Measurements from ENCODE around the gene MESD.

MESD gene

DNA sequence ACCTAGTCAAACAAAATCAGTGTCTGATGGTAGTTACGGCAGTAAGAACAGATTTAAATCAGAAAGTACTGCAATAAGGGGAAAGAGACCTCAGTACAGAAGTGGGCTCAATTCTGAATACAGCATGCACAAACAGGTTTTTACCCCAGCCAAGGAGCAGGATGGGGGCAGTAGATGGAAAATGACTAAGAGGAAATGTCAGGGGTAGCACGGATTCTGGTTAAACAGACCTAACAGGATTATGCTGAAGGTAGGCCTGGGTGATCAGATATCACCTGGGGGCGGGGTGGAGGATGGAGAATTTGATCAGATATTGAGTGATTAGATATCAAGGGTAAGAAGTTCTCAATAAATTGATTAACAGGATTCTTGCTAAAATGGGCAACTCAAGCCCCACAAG is 19.0 kb downstream of the MESD start:
- no peak overlapping the region for H2BK5ac ChIP-seq (ENCODE audit: low read depth, low read length, poor library complexity, severe bottlenecking)
- DNase-seq = no peak
- H3K4me2 ChIP-seq (ENCODE audit: low read length, poor library complexity, severe bottlenecking) = no peak overlapping the region
- H2BK12ac ChIP-seq (ENCODE audit: low read length in 2 of 2) = no peak overlapping the region
- no peak overlapping the region for H3K27ac ChIP-seq (ENCODE audit: low read length, poor library complexity, severe bottlenecking)
- no peak overlapping the region for H2BK15ac ChIP-seq (ENCODE audit: low read depth, poor library complexity, severe bottlenecking)
- no peaks in the 10 kb centered on the region for H3K27me3 ChIP-seq (ENCODE audit: control insufficient read depth in 1 of 2, insufficient read depth in 1 of 2, low read length in 2 of 2)
- 73% methylated on average over 3 of the region's 3 CpGs for WGBS
- H3K4me3 ChIP-seq (ENCODE audit: insufficient read depth in 1 of 2, low read depth in 1 of 2, low read length in 2 of 2) = no peak overlapping the region
- peaks cover 21% of the 10 kb centered on the region for H3K79me1 ChIP-seq (replicated peaks; ENCODE audit: low read length, poor library complexity, severe bottlenecking)
- H3K18ac ChIP-seq (ENCODE audit: low read depth in 1 of 2, low read length in 2 of 2) = no peak overlapping the region
- H3K36me3 ChIP-seq (ENCODE audit: control insufficient read depth in 1 of 2, insufficient read depth in 2 of 2, low read depth in 1 of 2, low read length in 2 of 2) = peaks cover 8 to 31% of the 10 kb centered on the region in 2 experiments
- no peak overlapping the region for H2BK120ac ChIP-seq (ENCODE audit: low read depth, low read length)
- H3K9ac ChIP-seq (ENCODE audit: low read length) = no peak overlapping the region
- no peak overlapping the region for H3K4ac ChIP-seq (ENCODE audit: low read depth in 1 of 2, low read length in 2 of 2)
- H3K4me1 ChIP-seq (ENCODE audit: control insufficient read depth, insufficient read depth, low read depth, low read length) = peaks cover 15% of the 10 kb centered on the region
- H3K9me3 ChIP-seq (ENCODE audit: control insufficient read depth, low read length) = no peaks in the 10 kb centered on the region
- H2AK5ac ChIP-seq (ENCODE audit: low read length, severe bottlenecking) = no peak overlapping the region
- H2AFZ ChIP-seq (ENCODE audit: low read depth, low read length) = no peak overlapping the region
- no peak overlapping the region for H3K14ac ChIP-seq (ENCODE audit: low read length in 2 of 2)
- H4K91ac ChIP-seq (ENCODE audit: low read length) = no peak overlapping the region
- no peak overlapping the region for H3K23ac ChIP-seq (ENCODE audit: low read length in 2 of 2)
- no peak overlapping the region for H4K8ac ChIP-seq (ENCODE audit: low read length)

DNA sequence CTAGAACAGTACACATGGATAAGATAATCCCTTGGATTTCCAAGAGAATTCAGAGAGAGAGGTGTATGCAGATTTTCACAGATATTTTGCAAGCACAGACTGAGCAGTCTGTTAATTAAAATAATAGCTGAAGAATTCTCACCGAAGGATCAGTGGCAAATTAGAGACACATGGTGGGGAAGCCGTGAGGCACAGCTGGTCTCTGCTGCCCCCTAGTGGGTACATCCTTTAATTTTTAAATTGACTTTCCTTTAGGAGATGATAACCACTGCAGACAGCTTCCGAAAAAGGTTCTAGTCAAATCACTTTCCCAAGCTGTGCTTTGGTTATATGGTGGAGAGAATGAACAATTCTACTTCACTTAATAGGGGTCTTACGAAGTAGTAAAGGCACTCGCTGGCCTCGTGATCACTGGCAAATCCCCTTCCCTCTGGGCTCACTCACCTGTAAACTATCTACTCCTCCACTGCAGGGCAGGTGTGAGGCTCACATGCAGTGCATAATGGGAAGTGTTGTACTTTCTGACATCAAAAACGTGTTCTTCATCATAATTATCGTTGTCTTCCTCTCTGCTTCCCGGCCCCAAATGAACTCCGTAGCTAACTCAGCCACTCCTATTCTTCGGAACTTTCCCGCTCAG is 19.5 kb downstream of the MESD start:
- Histone ChIP-seq H3K9ac (ENCODE audit: low read length) (no peak overlapping the region), H2BK120ac (ENCODE audit: low read depth, low read length) (no peak overlapping the region), H4K91ac (ENCODE audit: low read length) (no peak overlapping the region), H2AK5ac (ENCODE audit: low read length, severe bottlenecking) (no peak overlapping the region), H2BK12ac (ENCODE audit: low read length in 2 of 2) (no peak overlapping the region), H3K9me3 (ENCODE audit: control insufficient read depth, low read length) (no peaks in the 10 kb centered on the region), H3K18ac (ENCODE audit: low read depth in 1 of 2, low read length in 2 of 2) (no peak overlapping the region), H3K27me3 (ENCODE audit: control insufficient read depth in 1 of 2, insufficient read depth in 1 of 2, low read length in 2 of 2) (no peaks in the 10 kb centered on the region), H3K23ac (ENCODE audit: low read length in 2 of 2) (no peak overlapping the region), H3K4me2 (ENCODE audit: low read length, poor library complexity, severe bottlenecking) (no peak overlapping the region), H3K36me3 (ENCODE audit: control insufficient read depth in 1 of 2, insufficient read depth in 2 of 2, low read depth in 1 of 2, low read length in 2 of 2) (peaks cover 8 to 31% of the 10 kb centered on the region in 2 experiments), H3K79me1 (replicated peaks; ENCODE audit: low read length, poor library complexity, severe bottlenecking) (peaks cover 19% of the 10 kb centered on the region), H4K8ac (ENCODE audit: low read length) (no peak overlapping the region), H3K4ac (ENCODE audit: low read depth in 1 of 2, low read length in 2 of 2) (no peak overlapping the region), H2AFZ (ENCODE audit: low read depth, low read length) (no peak overlapping the region), H2BK5ac (ENCODE audit: low read depth, low read length, poor library complexity, severe bottlenecking) (no peak overlapping the region), H2BK15ac (ENCODE audit: low read depth, poor library complexity, severe bottlenecking) (no peak overlapping the region), H3K27ac (ENCODE audit: low read length, poor library complexity, severe bottlenecking) (no peak overlapping the region), H3K4me1 (ENCODE audit: control insufficient read depth, insufficient read depth, low read depth, low read length) (peaks cover 15% of the 10 kb centered on the region), H3K14ac (ENCODE audit: low read length in 2 of 2) (no peak overlapping the region), H3K4me3 (ENCODE audit: insufficient read depth in 1 of 2, low read depth in 1 of 2, low read length in 2 of 2) (no peak overlapping the region)
- peak; percentile 59 for DNase-seq
- WGBS = 65% methylated on average over 8 of the region's 12 CpGs

DNA sequence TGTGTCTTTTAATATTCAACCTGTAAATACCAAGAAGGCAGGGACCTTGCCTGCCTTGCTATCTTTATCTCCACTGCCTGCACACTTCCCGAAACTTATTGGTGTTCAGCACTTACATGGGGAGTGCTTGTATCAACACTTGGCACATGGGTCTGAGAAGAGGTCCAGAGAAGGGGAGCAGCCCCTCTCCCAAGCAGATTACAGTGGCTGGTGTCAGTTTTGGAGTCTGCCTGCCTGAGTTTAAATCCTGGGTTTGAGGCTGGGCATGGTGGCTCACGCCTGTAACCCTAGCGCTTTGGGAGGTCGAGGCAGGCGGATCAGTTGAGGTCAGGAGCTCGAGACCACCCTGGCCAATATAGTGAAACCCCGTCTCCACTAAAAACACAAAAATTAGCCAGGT is 20.3 kb downstream of the MESD start:
- Histone ChIP-seq H2BK12ac (ENCODE audit: low read length in 2 of 2) (no peak overlapping the region), H3K14ac (ENCODE audit: low read length in 2 of 2) (no peak overlapping the region), H3K9me3 (ENCODE audit: control insufficient read depth, low read length) (no peaks in the 10 kb centered on the region), H3K4me3 (ENCODE audit: insufficient read depth in 1 of 2, low read depth in 1 of 2, low read length in 2 of 2) (no peak overlapping the region), H3K79me1 (replicated peaks; ENCODE audit: low read length, poor library complexity, severe bottlenecking) (peaks cover 17% of the 10 kb centered on the region), H3K4me1 (ENCODE audit: control insufficient read depth, insufficient read depth, low read depth, low read length) (peaks cover 15% of the 10 kb centered on the region), H3K4me2 (ENCODE audit: low read length, poor library complexity, severe bottlenecking) (no peak overlapping the region), H3K23ac (ENCODE audit: low read length in 2 of 2) (no peak overlapping the region), H3K27ac (ENCODE audit: low read length, poor library complexity, severe bottlenecking) (no peak overlapping the region), H2BK5ac (ENCODE audit: low read depth, low read length, poor library complexity, severe bottlenecking) (no peak overlapping the region), H4K91ac (ENCODE audit: low read length) (no peak overlapping the region), H3K18ac (ENCODE audit: low read depth in 1 of 2, low read length in 2 of 2) (no peak overlapping the region), H3K9ac (ENCODE audit: low read length) (no peak overlapping the region), H4K8ac (ENCODE audit: low read length) (no peak overlapping the region), H2BK15ac (ENCODE audit: low read depth, poor library complexity, severe bottlenecking) (no peak overlapping the region), H2BK120ac (ENCODE audit: low read depth, low read length) (no peak overlapping the region), H3K4ac (ENCODE audit: low read depth in 1 of 2, low read length in 2 of 2) (no peak overlapping the region), H2AK5ac (ENCODE audit: low read length, severe bottlenecking) (no peak overlapping the region), H3K36me3 (ENCODE audit: control insufficient read depth in 1 of 2, insufficient read depth in 2 of 2, low read depth in 1 of 2, low read length in 2 of 2) (peaks cover 8 to 31% of the 10 kb centered on the region in 2 experiments), H3K27me3 (ENCODE audit: control insufficient read depth in 1 of 2, insufficient read depth in 1 of 2, low read length in 2 of 2) (no peaks in the 10 kb centered on the region), H2AFZ (ENCODE audit: low read depth, low read length) (no peak overlapping the region)
- DNase-seq = no peak
- WGBS = 81% methylated on average over 7 of the region's 7 CpGs

DNA sequence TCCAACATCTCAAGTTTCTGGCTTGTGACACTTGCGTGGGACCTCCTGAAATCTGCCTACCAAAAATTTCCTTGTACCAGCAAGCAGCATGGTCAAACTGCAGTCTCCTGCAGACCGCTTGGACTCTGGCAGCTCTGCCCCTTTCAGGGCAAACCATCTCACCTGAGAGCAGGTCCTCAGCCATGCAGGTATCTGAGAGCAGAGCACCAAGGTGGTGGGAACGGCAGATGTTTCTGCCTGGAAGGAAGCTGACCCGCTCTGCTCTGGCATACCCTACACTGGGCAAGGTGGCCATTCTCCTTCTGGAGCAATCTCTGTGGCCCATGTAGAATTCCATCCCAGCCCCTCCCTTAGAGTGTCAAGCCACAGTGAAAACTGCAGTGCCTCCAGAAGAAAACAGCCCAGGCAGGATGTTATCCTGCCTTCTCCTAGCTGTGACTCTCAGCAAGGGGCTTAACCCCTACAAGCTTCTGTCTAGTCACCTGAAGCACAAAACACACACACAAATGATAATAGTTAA is 21.6 kb downstream of the MESD start:
- no peak for DNase-seq
- H3K27me3 ChIP-seq (ENCODE audit: control insufficient read depth in 1 of 2, insufficient read depth in 1 of 2, low read length in 2 of 2) = no peaks in the 10 kb centered on the region
- no peak overlapping the region for H3K18ac ChIP-seq (ENCODE audit: low read depth in 1 of 2, low read length in 2 of 2)
- H2BK5ac ChIP-seq (ENCODE audit: low read depth, low read length, poor library complexity, severe bottlenecking) = no peak overlapping the region
- H3K14ac ChIP-seq (ENCODE audit: low read length in 2 of 2) = no peak overlapping the region
- H2BK120ac ChIP-seq (ENCODE audit: low read depth, low read length) = peak overlapping the region; percentile 44
- H3K23ac ChIP-seq (ENCODE audit: low read length in 2 of 2) = no peak overlapping the region
- peak overlapping the region; percentile 99 for H2AK5ac ChIP-seq (ENCODE audit: low read length, severe bottlenecking)
- peaks cover 12% of the 10 kb centered on the region for H3K79me1 ChIP-seq (replicated peaks; ENCODE audit: low read length, poor library complexity, severe bottlenecking)
- peaks cover 15% of the 10 kb centered on the region for H3K4me1 ChIP-seq (ENCODE audit: control insufficient read depth, insufficient read depth, low read depth, low read length)
- no peak overlapping the region for H4K91ac ChIP-seq (ENCODE audit: low read length)
- H2BK12ac ChIP-seq (ENCODE audit: low read length in 2 of 2) = peak overlapping the region in 1 of 2 experiments; percentile 19
- H4K8ac ChIP-seq (ENCODE audit: low read length) = no peak overlapping the region
- no peak overlapping the region for H3K4me2 ChIP-seq (ENCODE audit: low read length, poor library complexity, severe bottlenecking)
- H3K9me3 ChIP-seq (ENCODE audit: control insufficient read depth, low read length) = no peaks in the 10 kb centered on the region
- no peak overlapping the region for H3K4me3 ChIP-seq (ENCODE audit: insufficient read depth in 1 of 2, low read depth in 1 of 2, low read length in 2 of 2)
- no peak overlapping the region for H3K4ac ChIP-seq (ENCODE audit: low read depth in 1 of 2, low read length in 2 of 2)
- H3K9ac ChIP-seq (ENCODE audit: low read length) = no peak overlapping the region
- H3K36me3 ChIP-seq (ENCODE audit: control insufficient read depth in 1 of 2, insufficient read depth in 2 of 2, low read depth in 1 of 2, low read length in 2 of 2) = peaks cover 6 to 31% of the 10 kb centered on the region in 2 experiments
- H2BK15ac ChIP-seq (ENCODE audit: low read depth, poor library complexity, severe bottlenecking) = no peak overlapping the region
- 95% methylated on average over 4 of the region's 4 CpGs for WGBS
- H3K27ac ChIP-seq (ENCODE audit: low read length, poor library complexity, severe bottlenecking) = peak overlapping the region; percentile 71
- no peak overlapping the region for H2AFZ ChIP-seq (ENCODE audit: low read depth, low read length)
